ENCODE data around the gene MRO.
"Not testable (repeated sequence)": the region's sequence is repeated elsewhere in the genome, so short reads cannot be mapped to it uniquely, and the experiment has no call there.

The MRO gene

GRCh38 chr18:50791599-50792438, 28.0 kb downstream of the MRO start:
- no peaks in the 10 kb centered on the region for H3K9me3 Mint-ChIP-seq
- no peaks in the 10 kb centered on the region for H3K36me3 Mint-ChIP-seq
- no peaks in the 10 kb centered on the region for H3K4me1 Mint-ChIP-seq
- H3K27me3 Mint-ChIP-seq: peaks cover 18% of the 10 kb centered on the region
- ATAC-seq: no peak
- H3K4me3 Mint-ChIP-seq: no peak overlapping the region
- no peak overlapping the region for H3K27ac Mint-ChIP-seq

- no peak for ATAC-seq
- Mint-ChIP-seq H3K36me3 (no peaks in the 10 kb centered on the region), H3K4me3 (no peak overlapping the region), H3K27ac (no peak overlapping the region), H3K4me1 (no peaks in the 10 kb centered on the region), H3K9me3 (no peaks in the 10 kb centered on the region), H3K27me3 (peaks cover 9% of the 10 kb centered on the region)
These were observed 28.9 kb downstream of the MRO start for GRCh38 chr18:50790948-50791347.

GRCh38 chr18:50790241-50790640, 29.6 kb downstream of the MRO start:
- Mint-ChIP-seq H3K4me3 (no peak overlapping the region), H3K4me1 (no peaks in the 10 kb centered on the region), H3K9me3 (no peaks in the 10 kb centered on the region), H3K27ac (no peak overlapping the region), H3K36me3 (no peaks in the 10 kb centered on the region), H3K27me3 (peaks cover 2% of the 10 kb centered on the region)
- no peak for ATAC-seq

GRCh38 chr18:50788284-50788683, 31.5 kb downstream of the MRO start:
- no peaks in the 10 kb centered on the region for H3K4me1 Mint-ChIP-seq
- ATAC-seq: no peak
- no peak overlapping the region for H3K27ac Mint-ChIP-seq
- H3K4me3 Mint-ChIP-seq: no peak overlapping the region
- H3K36me3 Mint-ChIP-seq: no peaks in the 10 kb centered on the region
- H3K9me3 Mint-ChIP-seq: no peaks in the 10 kb centered on the region
- H3K27me3 Mint-ChIP-seq: no peaks in the 10 kb centered on the region

- Mint-ChIP-seq H3K27me3 (no peaks in the 10 kb centered on the region), H3K27ac (no peak overlapping the region), H3K9me3 (no peaks in the 10 kb centered on the region), H3K36me3 (no peaks in the 10 kb centered on the region), H3K4me3 (no peak overlapping the region), H3K4me1 (no peaks in the 10 kb centered on the region)
- no peak for ATAC-seq
These were observed 33.0 kb downstream of the MRO start for GRCh38 chr18:50786864-50787263.

- H3K27me3 Mint-ChIP-seq: peaks cover 8% of the 10 kb centered on the region
- no peak overlapping the region for H3K27ac Mint-ChIP-seq
- no peaks in the 10 kb centered on the region for H3K4me1 Mint-ChIP-seq
- no peaks in the 10 kb centered on the region for H3K36me3 Mint-ChIP-seq
- no peaks in the 10 kb centered on the region for H3K9me3 Mint-ChIP-seq
- ATAC-seq: no peak
- H3K4me3 Mint-ChIP-seq: no peak overlapping the region
These were observed 36.3 kb downstream of the MRO start for GRCh38 chr18:50783553-50783952.

GRCh38 chr18:50779021-50779420, 40.8 kb downstream of the MRO start:
- ATAC-seq, H3K9me3 Mint-ChIP-seq, H3K4me3 Mint-ChIP-seq, H3K4me1 Mint-ChIP-seq, H3K36me3 Mint-ChIP-seq, H3K27ac Mint-ChIP-seq: not testable (repeated sequence)
- H3K27me3 Mint-ChIP-seq: peaks cover 21% of the 10 kb centered on the region

- H3K27ac Mint-ChIP-seq: no peak overlapping the region
- no peaks in the 10 kb centered on the region for H3K36me3 Mint-ChIP-seq
- peaks cover 2% of the 10 kb centered on the region for H3K9me3 Mint-ChIP-seq
- H3K4me1 Mint-ChIP-seq: no peaks in the 10 kb centered on the region
- ATAC-seq: no peak
- peaks cover 36% of the 10 kb centered on the region for H3K27me3 Mint-ChIP-seq
- no peak overlapping the region for H3K4me3 Mint-ChIP-seq
These were observed 43.4 kb downstream of the MRO start for GRCh38 chr18:50776383-50776782.

- Mint-ChIP-seq H3K27ac (no peak overlapping the region), H3K27me3 (peaks cover 36% of the 10 kb centered on the region), H3K4me3 (no peak overlapping the region), H3K9me3 (peaks cover 5% of the 10 kb centered on the region), H3K4me1 (no peaks in the 10 kb centered on the region), H3K36me3 (peaks cover 1% of the 10 kb centered on the region)
- ATAC-seq: no peak
These were observed 44.1 kb downstream of the MRO start for GRCh38 chr18:50775726-50776125.

- Mint-ChIP-seq H3K27me3 (peaks cover 35% of the 10 kb centered on the region), H3K36me3 (peaks cover 4% of the 10 kb centered on the region), H3K27ac (no peak overlapping the region)
These were observed 44.6 kb downstream of the MRO start for GRCh38 chr18:50775207-50775606.

GRCh38 chr18:50769463-50769862, 50.4 kb downstream of the MRO start:
- Mint-ChIP-seq H3K4me3 (no peak overlapping the region), H3K9me3 (peaks cover 35% of the 10 kb centered on the region), H3K36me3 (peaks cover 20% of the 10 kb centered on the region), H3K27ac (no peak overlapping the region), H3K4me1 (no peaks in the 10 kb centered on the region), H3K27me3 (peaks cover 36% of the 10 kb centered on the region)
- no peak for ATAC-seq

More at GRCh38 chr18:50775207-50775606, 44.6 kb downstream of the MRO start:
- no peak for ATAC-seq
- Mint-ChIP-seq H3K9me3 (peaks cover 9% of the 10 kb centered on the region), H3K4me3 (no peak overlapping the region), H3K4me1 (no peaks in the 10 kb centered on the region)

GRCh38 chr18:50757358-50757757, 62.5 kb downstream of the MRO start:
- no peak for ATAC-seq
- no peaks in the 10 kb centered on the region for H3K9me3 Mint-ChIP-seq
- H3K27ac Mint-ChIP-seq: no peak overlapping the region
- no peaks in the 10 kb centered on the region for H3K36me3 Mint-ChIP-seq
- H3K4me1 Mint-ChIP-seq: no peaks in the 10 kb centered on the region
- peaks cover 30% of the 10 kb centered on the region for H3K27me3 Mint-ChIP-seq
- no peak overlapping the region for H3K4me3 Mint-ChIP-seq

GRCh38 chr18:50754297-50754696, 65.5 kb downstream of the MRO start:
- Mint-ChIP-seq H3K4me1 (no peaks in the 10 kb centered on the region), H3K4me3 (no peak overlapping the region), H3K36me3 (no peaks in the 10 kb centered on the region), H3K27me3 (peaks cover 45% of the 10 kb centered on the region), H3K27ac (no peak overlapping the region), H3K9me3 (no peaks in the 10 kb centered on the region)
- ATAC-seq: no peak

- no peaks in the 10 kb centered on the region for H3K4me1 Mint-ChIP-seq
- no peak for ATAC-seq
- no peaks in the 10 kb centered on the region for H3K9me3 Mint-ChIP-seq
- H3K27me3 Mint-ChIP-seq: peaks cover 53% of the 10 kb centered on the region
- no peak overlapping the region for H3K4me3 Mint-ChIP-seq
- H3K36me3 Mint-ChIP-seq: no peaks in the 10 kb centered on the region
- no peak overlapping the region for H3K27ac Mint-ChIP-seq
These were observed 66.5 kb downstream of the MRO start for GRCh38 chr18:50753311-50753710.

GRCh38 chr18:50751947-50752346, 67.9 kb downstream of the MRO start:
- no peaks in the 10 kb centered on the region for H3K9me3 Mint-ChIP-seq
- no peaks in the 10 kb centered on the region for H3K36me3 Mint-ChIP-seq
- H3K27me3 Mint-ChIP-seq: peaks cover 49% of the 10 kb centered on the region
- H3K4me1 Mint-ChIP-seq: no peaks in the 10 kb centered on the region
- H3K27ac Mint-ChIP-seq: no peak overlapping the region
- no peak overlapping the region for H3K4me3 Mint-ChIP-seq
- ATAC-seq: no peak

GRCh38 chr18:50751490-50751889, 68.3 kb downstream of the MRO start:
- no peak overlapping the region for H3K4me3 Mint-ChIP-seq
- no peaks in the 10 kb centered on the region for H3K4me1 Mint-ChIP-seq
- H3K27me3 Mint-ChIP-seq: peaks cover 52% of the 10 kb centered on the region
- H3K27ac Mint-ChIP-seq: no peak overlapping the region
- no peaks in the 10 kb centered on the region for H3K9me3 Mint-ChIP-seq
- ATAC-seq: no peak
- no peaks in the 10 kb centered on the region for H3K36me3 Mint-ChIP-seq
